T-cell (primary cell): ENCODE results near the gene TAS2R5. TPM values are rescaled to one million over a fixed set of nuclear protein-coding genes. Genes with fewer than 3 reads are reported as not detected.
"Not testable (repeated sequence)": the region's sequence is repeated elsewhere in the genome, so short reads cannot be mapped to it uniquely, and the experiment has no call there.

Experiments
- ATAC-seq, 4 experiments: fragments of 200-7000 bp in 3 of 4; fragments of 150-1000 bp in 1 of 4; cut with Tn5 transposase; replicated peaks in 1 of 4; 1 replicate in 3 of 4; 2 replicates in 1 of 4; pipeline ENCODE4 v1.10.0; 2021; ENCODE audit warnings: moderate library complexity in 3 of 4, mild to moderate bottlenecking in 2 of 4, moderate number of reproducible peaks in 1 of 4
- CTCF ChIA-PET, 2 donors: fragments of 300-600 bp; sonication (Branson Sonifier 250); formaldehyde crosslinking; loops; one replicate each; lab custom pipeline; 2022; ENCODE audit warnings: antibody characterized with exemption in 2 of 2; lab: Charles Lee
- POLR2A ChIA-PET, 2 donors: fragments of 300-600 bp; sonication (Branson Sonifier 250); formaldehyde crosslinking; loops; one replicate each; lab custom pipeline; 2022; ENCODE audit warnings: antibody characterized with exemption in 2 of 2; lab: Charles Lee
- DNase-seq, 35 experiments: peaks; one replicate each; pipeline versions ENCODE4 v3.0.0 to v3.0.0-alpha.2; 2013 to 2023
- H3K27ac ChIP-seq: one replicate; pipeline ENCODE4 v1.5.1; 2013; ENCODE audit warnings: low read length
- H3K27me3 ChIP-seq, 2 experiments: replicated peaks in 1 of 2; 1 replicate in 1 of 2; 2 replicates in 1 of 2; pipeline versions ENCODE4 v1.6.1 to v1.7.0; 2013; ENCODE audit warnings: low read length in 1 of 2, mixed read lengths in 1 of 2; ENCODE audit not compliant: control insufficient read depth in 2 of 2, insufficient read depth in 2 of 2; ENCODE audit errors: extremely low read depth in 1 of 2
- H3K36me3 ChIP-seq, 2 donors: 1 replicate in 1 of 2; 2 replicates in 1 of 2; pipeline versions ENCODE4 v1.6.1 to v1.7.0; 2013; ENCODE audit warnings: low read length in 1 of 2; ENCODE audit not compliant: control insufficient read depth in 2 of 2, insufficient read depth in 1 of 2; ENCODE audit errors: extremely low read depth in 1 of 2
- H3K4me1 ChIP-seq, 2 experiments: 1 replicate in 1 of 2; 2 replicates in 1 of 2; pipeline versions ENCODE4 v1.6.1 to v1.7.0; 2013; ENCODE audit warnings: low read length in 2 of 2, mixed read lengths in 1 of 2; ENCODE audit not compliant: insufficient read depth in 2 of 2, control insufficient read depth in 1 of 2; ENCODE audit errors: extremely low read depth in 1 of 2
- H3K4me3 ChIP-seq, 2 donors: 1 replicate in 1 of 2; 2 replicates in 1 of 2; pipeline versions ENCODE4 v1.5.1 to v1.7.0; 2013; ENCODE audit warnings: mild to moderate bottlenecking in 2 of 2, low read length in 1 of 2, moderate library complexity in 1 of 2; ENCODE audit not compliant: control insufficient read depth in 1 of 2; ENCODE audit errors: extremely low read depth in 1 of 2
- H3K9me3 ChIP-seq: 2 replicates; pipeline ENCODE4 v1.7.0; 2013
- H3K27ac Mint-ChIP-seq, 2 donors: one replicate each; pipeline ENCODE4 v1.8.0; 2020 to 2021; ENCODE audit warnings: mild to moderate bottlenecking in 2 of 2, mixed read lengths in 2 of 2
- H3K27me3 Mint-ChIP-seq, 2 donors: one replicate each; pipeline ENCODE4 v1.8.0; 2021 to 2022; ENCODE audit warnings: mixed read lengths in 2 of 2
- H3K36me3 Mint-ChIP-seq: one replicate; pipeline ENCODE4 v1.8.0; 2021; ENCODE audit warnings: mixed read lengths
- H3K4me1 Mint-ChIP-seq, 3 donors: one replicate each; pipeline ENCODE4 v1.8.0; 2020 to 2022; ENCODE audit warnings: mixed read lengths in 3 of 3, mild to moderate bottlenecking in 1 of 3
- H3K4me3 Mint-ChIP-seq, 3 donors: one replicate each; pipeline ENCODE4 v1.8.0; 2020 to 2022; ENCODE audit warnings: mild to moderate bottlenecking in 3 of 3, mixed read lengths in 3 of 3, moderate library complexity in 3 of 3
- H3K9me3 Mint-ChIP-seq, 3 donors: one replicate each; pipeline ENCODE4 v1.8.0; 2020 to 2022; ENCODE audit warnings: mixed read lengths in 3 of 3
- WGBS: methylation state at CpG from one replicate; pipeline ENCODE4 v1.1.5; 2013; ENCODE audit warnings: missing lambda C conversion rate; ENCODE audit not compliant: insufficient coverage; 5-methylcytosine and 5-hydroxymethylcytosine counted together
- total RNA-seq, 35 experiments: library from RNA in 6 of 35; stranded (reverse) in 6 of 35; fragments of 120-200 nt in 1 of 35; gene quantifications; one replicate each; pipeline versions ENCODE4 v1.2.1 to v1.2.4 and lab custom pipeline; 2013 to 2026

TAS2R5 gene, protein sequence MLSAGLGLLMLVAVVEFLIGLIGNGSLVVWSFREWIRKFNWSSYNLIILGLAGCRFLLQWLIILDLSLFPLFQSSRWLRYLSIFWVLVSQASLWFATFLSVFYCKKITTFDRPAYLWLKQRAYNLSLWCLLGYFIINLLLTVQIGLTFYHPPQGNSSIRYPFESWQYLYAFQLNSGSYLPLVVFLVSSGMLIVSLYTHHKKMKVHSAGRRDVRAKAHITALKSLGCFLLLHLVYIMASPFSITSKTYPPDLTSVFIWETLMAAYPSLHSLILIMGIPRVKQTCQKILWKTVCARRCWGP
- total RNA-seq (1 to 10 TPM; 2.1 to 3.5 (median 3.3) TPM), total RNA-seq (lab: John Stamatoyannopoulos, UW) (0.08 to 2.4 (median 0.61) reads per million in 29 experiments)
- total RNA-seq (2013), result 2.4 TPM

DNA sequence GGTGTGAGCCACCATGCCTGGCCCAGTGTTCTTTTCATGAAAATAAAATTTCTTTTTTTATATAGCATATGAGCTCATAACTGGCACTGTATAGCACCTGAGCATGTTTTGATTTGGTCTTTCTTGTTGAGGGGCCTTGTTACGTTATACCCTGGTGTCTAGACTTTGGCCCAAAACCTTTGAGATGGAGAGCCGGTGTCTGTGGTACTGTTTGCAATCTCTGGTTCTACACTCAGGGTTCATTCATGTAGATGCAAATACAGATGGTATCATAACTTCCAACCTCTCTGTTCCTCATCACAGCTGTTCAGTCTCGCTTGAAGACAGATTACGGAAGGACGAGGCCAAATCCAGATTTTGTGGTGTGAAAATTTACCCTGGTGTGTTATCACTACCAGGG is at the start of gene TAS2R5:
Gene TAS2R5, plus strand, starts transcription at position 301 of the 400 bp plus-strand sequence. CDS start 145 bp downstream, outside the sequence.
- POLR2A ChIA-PET, result no interaction called here
- Mint-ChIP-seq H3K9me3 (no peaks in the 10 kb centered on the region), H3K36me3 (peaks cover 33% of the 10 kb centered on the region), H3K4me1 (no peaks in the 10 kb centered on the region), H3K27ac (no peak within 1 kb of the TSS), H3K4me3 (no peak within 1 kb of the TSS), H3K27me3 (no peaks in the 10 kb centered on the region)
- CTCF ChIA-PET, result no interaction called here
- Histone ChIP-seq H3K27ac (no peak within 1 kb of the TSS), H3K36me3 (peaks cover 4 to 8% of the 10 kb centered on the region in 2 donors), H3K4me3 (no peak within 1 kb of the TSS), H3K9me3 (no peaks in the 10 kb centered on the region), H3K4me1 (no peaks in the 10 kb centered on the region), H3K27me3 (no peaks in the 10 kb centered on the region)
- ATAC-seq (no peak), DNase-seq (no peak)
- 100% methylated on average over 1 of the region's 5 CpGs for WGBS

DNA sequence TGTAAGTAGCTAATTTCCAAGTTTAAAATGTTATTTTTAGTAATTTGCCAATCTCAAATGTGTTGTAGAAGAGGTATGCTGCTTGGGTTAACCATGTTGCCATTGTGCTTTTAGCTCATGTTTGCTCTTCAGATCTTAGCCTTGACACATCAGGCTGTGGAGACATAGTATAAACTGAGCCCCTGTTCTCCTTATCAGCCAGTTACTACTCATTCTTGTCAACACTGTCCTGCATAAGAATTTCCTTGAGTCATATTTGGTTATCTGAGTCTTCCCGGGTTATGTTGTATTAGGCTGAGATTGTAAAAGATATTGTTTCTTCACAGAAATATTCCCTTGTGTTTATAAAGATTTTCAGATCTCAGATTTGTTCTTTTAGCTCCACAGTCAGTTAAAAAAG is 47.8 kb upstream of the TAS2R5 start:
- ATAC-seq (no peak), DNase-seq (no peak)
- POLR2A ChIA-PET, result no interaction called here
- Histone ChIP-seq H3K9me3 (no peaks in the 10 kb centered on the region), H3K4me1 (peaks cover 11 to 14% of the 10 kb centered on the region in 2 experiments), H3K4me3 (no peak overlapping the region), H3K36me3 (peaks cover 0 to 65% of the 10 kb centered on the region in 2 donors), H3K27ac (no peak overlapping the region), H3K27me3 (no peaks in the 10 kb centered on the region)
- CTCF ChIA-PET, result interaction anchor here (0.6 to 0.9 kb wide), 4 partner anchors 40 to 1116 kb away, joined by 3 to 5 read pairs (median 3); no protein-coding TSS in a partner anchor
- Mint-ChIP-seq H3K27me3 (no peaks in the 10 kb centered on the region), H3K27ac (no peak overlapping the region), H3K4me3 (no peak overlapping the region), H3K9me3 (no peaks in the 10 kb centered on the region), H3K4me1 (peaks cover 51 to 57% (median 54%) of the 10 kb centered on the region in 3 donors), H3K36me3 (peaks cover 50% of the 10 kb centered on the region)
- no CpG with 5 or more reads among the region's 1 CpG for whole genome bisulfite sequencing

DNA sequence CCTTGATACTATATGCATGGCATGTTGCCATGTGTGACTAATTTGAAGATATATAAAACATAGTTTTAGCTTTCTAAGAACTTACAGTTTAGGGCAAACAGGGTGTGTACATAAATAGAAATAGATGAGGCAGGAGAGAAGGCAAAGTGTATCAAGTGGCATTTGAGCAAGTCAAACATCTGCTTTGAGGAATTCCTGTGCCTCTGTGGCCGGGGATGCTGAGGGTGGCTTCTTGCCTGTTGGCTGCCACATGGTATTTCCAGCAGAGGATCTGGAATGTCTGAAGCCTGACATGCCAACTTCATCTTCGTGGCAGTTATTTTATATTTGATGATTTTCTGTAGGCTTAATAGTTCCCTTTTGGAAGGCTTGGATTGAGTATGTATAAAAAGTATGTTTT is 45.9 kb upstream of the TAS2R5 start:
- no peaks in the 10 kb centered on the region for H3K27me3 ChIP-seq
- H3K27ac ChIP-seq, result no peak overlapping the region
- WGBS, result 93% methylated on average over 2 of the region's 2 CpGs
- no peak overlapping the region for H3K4me3 ChIP-seq
- peaks cover 6 to 8% of the 10 kb centered on the region in 2 experiments for H3K4me1 ChIP-seq
- no peaks in the 10 kb centered on the region for H3K9me3 ChIP-seq
- CTCF ChIA-PET, result no interaction called here
- Mint-ChIP-seq H3K9me3 (no peaks in the 10 kb centered on the region), H3K4me1 (peaks cover 34 to 41% (median 39%) of the 10 kb centered on the region in 3 donors), H3K4me3 (no peak overlapping the region), H3K27me3 (no peaks in the 10 kb centered on the region), H3K36me3 (peaks cover 56% of the 10 kb centered on the region), H3K27ac (no peak overlapping the region)
- POLR2A ChIA-PET, result no interaction called here
- peaks cover under 1 to 81% of the 10 kb centered on the region in 2 donors for H3K36me3 ChIP-seq
- ATAC-seq (no peak), DNase-seq (no peak)

DNA sequence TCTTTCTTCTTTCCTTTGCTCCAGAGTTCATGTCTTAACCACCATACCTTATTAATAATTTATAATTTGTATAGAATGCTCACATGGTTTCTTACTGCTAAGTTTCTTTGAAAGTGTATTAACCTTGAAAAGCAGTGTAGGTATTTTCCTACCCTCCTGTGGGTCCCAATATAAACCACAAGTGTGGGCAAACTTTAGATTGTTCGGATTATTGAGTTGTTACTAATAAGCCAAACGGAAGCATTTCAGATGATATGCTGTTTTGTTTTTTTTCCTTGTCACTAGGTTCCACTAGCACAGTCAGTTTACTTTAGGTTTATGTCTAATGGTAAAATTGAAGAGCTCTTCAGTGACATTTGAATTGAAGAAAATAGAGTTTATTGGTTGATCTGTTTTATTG is 41.6 kb upstream of the TAS2R5 start:
- H3K4me3 Mint-ChIP-seq, result no peak overlapping the region
- H3K4me3 ChIP-seq, result no peak overlapping the region
- H3K27me3 Mint-ChIP-seq, result no peaks in the 10 kb centered on the region
- H3K36me3 Mint-ChIP-seq, result peaks cover 67% of the 10 kb centered on the region
- H3K9me3 Mint-ChIP-seq, result peaks cover 8 to 32% (median 10%) of the 10 kb centered on the region in 3 donors
- H3K36me3 ChIP-seq, result peaks cover 13 to 87% of the 10 kb centered on the region in 2 donors
- peaks cover 2% of the 10 kb centered on the region for H3K9me3 ChIP-seq
- H3K4me1 ChIP-seq, result no peaks in the 10 kb centered on the region
- no peaks in the 10 kb centered on the region for H3K27me3 ChIP-seq
- H3K4me1 Mint-ChIP-seq, result peaks cover under 1 to 9% (median 6%) of the 10 kb centered on the region in 3 donors
- CTCF ChIA-PET, result interaction anchor here in 1 of 2 donors (1.0 kb wide), 1 partner anchor 36 kb away, joined by 3 read pairs; no protein-coding TSS in a partner anchor
- no peak overlapping the region for H3K27ac Mint-ChIP-seq
- DNase-seq, result no peak
- POLR2A ChIA-PET, result no interaction called here
- no peak for ATAC-seq
- no peak overlapping the region for H3K27ac ChIP-seq
- 80% methylated on average over 1 of the region's 2 CpGs for WGBS

DNA sequence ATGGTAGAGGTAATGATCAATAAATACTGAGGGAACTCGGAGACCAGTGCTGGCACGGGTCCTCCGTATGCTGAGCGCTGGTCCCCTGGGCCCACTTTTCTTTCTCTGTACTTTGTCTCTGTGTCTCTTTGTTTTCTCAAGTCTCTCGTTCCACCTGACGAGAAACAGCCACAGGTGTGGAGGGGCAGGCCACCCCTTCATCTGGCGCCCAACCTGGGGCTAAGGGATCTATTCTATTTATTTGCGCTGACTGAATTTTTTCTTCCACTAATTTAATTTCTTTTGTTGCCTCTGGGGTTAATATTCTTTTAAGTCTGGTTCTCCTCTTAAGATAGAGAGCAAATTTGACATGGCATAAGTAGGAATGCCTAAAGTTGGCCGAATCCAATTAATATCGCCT is 38.1 kb upstream of the TAS2R5 start:
- H3K4me3 Mint-ChIP-seq, H3K4me1 Mint-ChIP-seq, H3K27ac ChIP-seq, CTCF ChIA-PET, H3K9me3 ChIP-seq, POLR2A ChIA-PET, H3K27me3 Mint-ChIP-seq, H3K4me3 ChIP-seq, DNase-seq, H3K27ac Mint-ChIP-seq, H3K4me1 ChIP-seq, ATAC-seq, H3K27me3 ChIP-seq: not testable (repeated sequence)
- H3K36me3 ChIP-seq, result peaks cover 17 to 76% of the 10 kb centered on the region in 2 donors
- 100% methylated on average over 2 of the region's 10 CpGs for WGBS
- peaks cover 8 to 32% (median 10%) of the 10 kb centered on the region in 3 donors for H3K9me3 Mint-ChIP-seq
- H3K36me3 Mint-ChIP-seq, result peaks cover 83% of the 10 kb centered on the region

DNA sequence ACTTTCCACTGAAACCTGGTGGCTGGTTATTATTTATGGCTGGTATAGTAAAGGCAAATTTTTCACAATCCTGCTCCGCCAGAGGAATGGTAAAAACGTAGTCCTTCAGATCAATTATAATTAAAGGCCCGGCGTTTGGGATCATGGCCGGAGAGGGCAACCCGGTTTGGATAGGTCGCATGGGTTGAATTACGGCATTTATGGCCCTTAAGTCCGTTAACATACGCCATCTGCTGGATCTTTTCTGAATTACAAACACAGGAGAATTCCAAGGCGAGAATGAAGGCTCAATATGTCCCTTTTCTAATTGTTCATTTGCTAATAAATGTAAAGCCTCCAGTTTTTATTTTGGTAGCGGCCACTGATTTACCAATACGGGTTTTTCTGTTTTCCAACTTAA is 37.4 kb upstream of the TAS2R5 start:
- Histone ChIP-seq H3K27ac (no peak overlapping the region), H3K9me3 (peaks cover 2% of the 10 kb centered on the region), H3K4me1 (no peaks in the 10 kb centered on the region), H3K4me3 (no peak overlapping the region), H3K27me3 (no peaks in the 10 kb centered on the region), H3K36me3 (peaks cover 24 to 80% of the 10 kb centered on the region in 2 donors)
- POLR2A ChIA-PET, result no interaction called here
- no peak overlapping the region for H3K27ac Mint-ChIP-seq
- ATAC-seq (no peak), DNase-seq (peak in 1 of 35 experiments; percentile 22)
- CTCF ChIA-PET, result no interaction called here
- H3K4me3 Mint-ChIP-seq, result no peak overlapping the region
- peaks cover 0 to 5% (median 0%) of the 10 kb centered on the region in 3 donors for H3K4me1 Mint-ChIP-seq
- WGBS, result 100% methylated on average over 9 of the region's 13 CpGs
- no peaks in the 10 kb centered on the region for H3K27me3 Mint-ChIP-seq
- peaks cover 8 to 32% (median 10%) of the 10 kb centered on the region in 3 donors for H3K9me3 Mint-ChIP-seq
- H3K36me3 Mint-ChIP-seq, result peaks cover 90% of the 10 kb centered on the region
